ENCODE data around the gene ALPK3.

The ALPK3 gene

GRCh38 chr15:84829428-84829827 lies 12.3 kb downstream of the ALPK3 start:
- DNase-seq (ENCODE audit: low spot score) (no peak), ATAC-seq (ENCODE audit: low read depth) (no peak)
- Histone ChIP-seq H3K27ac (ENCODE audit: poor library complexity, severe bottlenecking) (no peak overlapping the region), H3K27me3 (ENCODE audit: insufficient read depth, poor library complexity, severe bottlenecking) (no peaks in the 10 kb centered on the region), H3K9me3 (ENCODE audit: severe bottlenecking) (no peaks in the 10 kb centered on the region), H3K4me3 (ENCODE audit: severe bottlenecking) (no peak overlapping the region), H3K36me3 (ENCODE audit: low read depth) (no peaks in the 10 kb centered on the region), H3K4me1 (ENCODE audit: insufficient read depth, poor library complexity, severe bottlenecking) (no peaks in the 10 kb centered on the region)
- TF ChIP-seq CTCF (IDR thresholded peaks at IDR 0.05; ENCODE audit: poor library complexity, severe bottlenecking): no peak

GRCh38 chr15:84830036-84830435 lies 12.9 kb downstream of the ALPK3 start:
- Histone ChIP-seq H3K4me1 (ENCODE audit: insufficient read depth, poor library complexity, severe bottlenecking) (no peaks in the 10 kb centered on the region), H3K4me3 (ENCODE audit: severe bottlenecking) (no peak overlapping the region), H3K27ac (ENCODE audit: poor library complexity, severe bottlenecking) (no peak overlapping the region), H3K27me3 (ENCODE audit: insufficient read depth, poor library complexity, severe bottlenecking) (no peaks in the 10 kb centered on the region), H3K9me3 (ENCODE audit: severe bottlenecking) (no peaks in the 10 kb centered on the region), H3K36me3 (ENCODE audit: low read depth) (no peaks in the 10 kb centered on the region)
- TF ChIP-seq CTCF (IDR thresholded peaks at IDR 0.05; ENCODE audit: poor library complexity, severe bottlenecking): no peak
- no peak for ATAC-seq (ENCODE audit: low read depth)
- DNase-seq (ENCODE audit: low spot score): no peak

GRCh38 chr15:84831028-84831427 lies 13.9 kb downstream of the ALPK3 start:
- H3K9me3 ChIP-seq (ENCODE audit: severe bottlenecking): no peaks in the 10 kb centered on the region
- no peak overlapping the region for H3K27ac ChIP-seq (ENCODE audit: poor library complexity, severe bottlenecking)
- no peaks in the 10 kb centered on the region for H3K36me3 ChIP-seq (ENCODE audit: low read depth)
- TF ChIP-seq CTCF (IDR thresholded peaks at IDR 0.05; ENCODE audit: poor library complexity, severe bottlenecking): no peak
- H3K4me3 ChIP-seq (ENCODE audit: severe bottlenecking): no peak overlapping the region
- no peak for ATAC-seq (ENCODE audit: low read depth)
- no peak for DNase-seq (ENCODE audit: low spot score)
- H3K27me3 ChIP-seq (ENCODE audit: insufficient read depth, poor library complexity, severe bottlenecking): no peaks in the 10 kb centered on the region
- no peaks in the 10 kb centered on the region for H3K4me1 ChIP-seq (ENCODE audit: insufficient read depth, poor library complexity, severe bottlenecking)

GRCh38 chr15:84831613-84832012 lies 14.5 kb downstream of the ALPK3 start:
- no peak overlapping the region for H3K4me3 ChIP-seq (ENCODE audit: severe bottlenecking)
- H3K4me1 ChIP-seq (ENCODE audit: insufficient read depth, poor library complexity, severe bottlenecking): no peaks in the 10 kb centered on the region
- no peak for DNase-seq (ENCODE audit: low spot score)
- no peak for TF ChIP-seq CTCF (IDR thresholded peaks at IDR 0.05; ENCODE audit: poor library complexity, severe bottlenecking)
- H3K9me3 ChIP-seq (ENCODE audit: severe bottlenecking): no peaks in the 10 kb centered on the region
- H3K27ac ChIP-seq (ENCODE audit: poor library complexity, severe bottlenecking): no peak overlapping the region
- no peaks in the 10 kb centered on the region for H3K36me3 ChIP-seq (ENCODE audit: low read depth)
- no peaks in the 10 kb centered on the region for H3K27me3 ChIP-seq (ENCODE audit: insufficient read depth, poor library complexity, severe bottlenecking)
- ATAC-seq (ENCODE audit: low read depth): no peak

GRCh38 chr15:84832448-84833040 lies 15.4 kb downstream of the ALPK3 start:
- no peaks in the 10 kb centered on the region for H3K27me3 ChIP-seq (ENCODE audit: insufficient read depth, poor library complexity, severe bottlenecking)
- no peaks in the 10 kb centered on the region for H3K4me1 ChIP-seq (ENCODE audit: insufficient read depth, poor library complexity, severe bottlenecking)
- DNase-seq (ENCODE audit: low spot score) (peak; percentile 45), ATAC-seq (ENCODE audit: low read depth) (no peak)
- no peaks in the 10 kb centered on the region for H3K9me3 ChIP-seq (ENCODE audit: severe bottlenecking)
- H3K36me3 ChIP-seq (ENCODE audit: low read depth): no peaks in the 10 kb centered on the region
- TF ChIP-seq CTCF (IDR thresholded peaks at IDR 0.05; ENCODE audit: poor library complexity, severe bottlenecking): no peak
- no peak overlapping the region for H3K27ac ChIP-seq (ENCODE audit: poor library complexity, severe bottlenecking)
- no peak overlapping the region for H3K4me3 ChIP-seq (ENCODE audit: severe bottlenecking)
